PFSK-1 (cell line): ENCODE results near the gene MYCBPAP.

Experiments
- POLR2AphosphoS5 ChIP-seq: IDR thresholded peaks from 2 replicates; pipeline ENCODE4 v1.6.1; 2012; ENCODE audit warnings: low read depth, mild to moderate bottlenecking, control low read depth, low read length, moderate library complexity
- TAF1 ChIP-seq: IDR thresholded peaks from 2 replicates; pipeline ENCODE4 v1.6.1; 2012; ENCODE audit warnings: low read length, control low read depth, borderline replicate concordance; ENCODE audit not compliant: insufficient read depth

DNA sequence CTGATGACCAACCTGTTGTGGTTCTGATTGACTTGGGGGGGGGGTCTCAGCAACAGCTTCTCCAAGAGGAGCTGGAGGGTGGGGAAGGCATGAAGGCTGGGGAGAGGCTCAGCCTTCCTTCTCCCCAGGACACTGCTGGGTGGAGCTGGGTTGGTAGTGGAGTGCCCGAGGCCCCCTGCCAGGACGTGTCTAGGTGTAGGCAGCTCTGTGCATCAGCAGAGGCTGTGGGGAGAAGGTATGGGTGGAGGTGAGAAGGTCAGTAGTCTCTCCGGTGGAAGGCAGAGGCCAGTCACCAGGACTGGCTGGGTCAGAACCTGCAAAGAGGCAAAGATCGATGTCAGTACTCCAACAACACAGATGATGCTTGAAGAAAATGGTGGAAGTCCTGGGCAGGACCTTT lies 43.5 kb upstream of the MYCBPAP start:
- no peak for TF ChIP-seq POLR2AphosphoS5
- no peak for TF ChIP-seq TAF1
